ENCODE data around the gene ALPK3. TPM values are rescaled to one million over a fixed set of nuclear protein-coding genes. Genes with fewer than 3 reads are reported as not detected.

Gene ALPK3
- total and polyA plus RNA-seq, 10 of the 15 experiments (the other 5 are each of a cell fraction or from before 2014, with no cell fraction given) = under 0.01 to 0.05 (median 0.02) TPM; not detected in 6

- Histone ChIP-seq H3K4me1 (ENCODE audit: control insufficient read depth, insufficient read depth, low read length) (no peaks in the 10 kb centered on the region), H3K79me2 (ENCODE audit: control insufficient read depth, insufficient read depth, low read length) (no peaks in the 10 kb centered on the region), H3K4me2 (ENCODE audit: control insufficient read depth, insufficient read depth) (no peak overlapping the region), H3K27me3 (replicated peaks in 1 of 2; ENCODE audit: control insufficient read depth in 2 of 2, insufficient read depth in 2 of 2, low read length in 1 of 2) (peaks cover 0 to 2% of the 10 kb centered on the region in 2 experiments; a peak in 3 of 4 replicates), H3K27ac (ENCODE audit: control insufficient read depth, insufficient read depth) (no peak overlapping the region), H3K9me3 (replicated peaks; ENCODE audit: control insufficient read depth, insufficient read depth, low read length) (no peaks in the 10 kb centered on the region), H3K4me3 (no peak overlapping the region), H3K9ac (ENCODE audit: control insufficient read depth, insufficient read depth, low read length) (no peak overlapping the region), H4K20me1 (ENCODE audit: control insufficient read depth, insufficient read depth) (no peaks in the 10 kb centered on the region), H3K36me3 (ENCODE audit: control insufficient read depth in 2 of 2, insufficient read depth in 2 of 2, low read length in 1 of 2) (no peaks in the 10 kb centered on the region), H2AFZ (ENCODE audit: control insufficient read depth, low read depth, low read length) (no peak overlapping the region)
- ChIA-PET CTCF (no interaction called here), RAD21 (ENCODE audit: unreplicated experiment) (no interaction called here), SMC1A (ENCODE audit: uncharacterized antibody, unreplicated experiment) (no interaction called here), POLR2A (no interaction called here)
- BruUV-seq (replicated peaks) = no TSS peak
- TF ChIP-seq EED (IDR thresholded peaks at IDR 0.05; ENCODE audit: low read depth) (no peak), YY1 (IDR thresholded peaks at IDR 0.05; ENCODE audit: low read depth, low read length) (no peak), ZNF24 (IDR thresholded peaks at IDR 0.05) (no peak), ZNF207 (IDR thresholded peaks at IDR 0.05; ENCODE audit: borderline replicate concordance) (no peak), MEF2A (IDR thresholded peaks at IDR 0.05; ENCODE audit: insufficient read depth, low read depth, low read length) (no peak), ZNF217 (IDR thresholded peaks at IDR 0.05) (no peak), KDM1A (IDR thresholded peaks at IDR 0.05; ENCODE audit: borderline replicate concordance) (no peak), GABPA (IDR thresholded peaks at IDR 0.05; ENCODE audit: low read depth) (no peak), NR2C2 (IDR thresholded peaks at IDR 0.05; ENCODE audit: borderline replicate concordance, control insufficient read depth, insufficient read length, low read depth) (no peak), NFYA (IDR thresholded peaks at IDR 0.05; ENCODE audit: borderline replicate concordance, low read depth, low read length) (no peak), EGR1 (IDR thresholded peaks at IDR 0.05; ENCODE audit: borderline replicate concordance in 1 of 2, low read depth in 2 of 2, low read length in 2 of 2) (no peak), TCF3 (IDR thresholded peaks at IDR 0.05; ENCODE audit: borderline replicate concordance, insufficient read depth, low read depth, low read length) (no peak)
- in situ Hi-C loops (cut with MboI) (no loop called here), intact Hi-C loops (cut with micrococcal nuclease; ENCODE audit: unreplicated experiment) (no loop called here)
- DNase-seq (ENCODE audit: low read depth, low spot score) = no peak
- 32% methylated on average over 8 of the region's 8 CpGs for WGBS (ENCODE audit: insufficient coverage, insufficient replicate concordance, low lambda C conversion rate, missing lambda C conversion rate)
- no peak for FAIRE-seq
- no peak for ATAC-seq
Measured at GRCh38 chr15:84859144-84859543, 42.0 kb downstream of the ALPK3 start.

All from GM12878 (cell line).